ENCODE data around the gene KLF16. TPM values are rescaled to one million over a fixed set of nuclear protein-coding genes. Genes with fewer than 3 reads are reported as not detected.

The KLF16 gene
- total RNA-seq, 1 donor from 2014 or later: 52.4 TPM

DNA sequence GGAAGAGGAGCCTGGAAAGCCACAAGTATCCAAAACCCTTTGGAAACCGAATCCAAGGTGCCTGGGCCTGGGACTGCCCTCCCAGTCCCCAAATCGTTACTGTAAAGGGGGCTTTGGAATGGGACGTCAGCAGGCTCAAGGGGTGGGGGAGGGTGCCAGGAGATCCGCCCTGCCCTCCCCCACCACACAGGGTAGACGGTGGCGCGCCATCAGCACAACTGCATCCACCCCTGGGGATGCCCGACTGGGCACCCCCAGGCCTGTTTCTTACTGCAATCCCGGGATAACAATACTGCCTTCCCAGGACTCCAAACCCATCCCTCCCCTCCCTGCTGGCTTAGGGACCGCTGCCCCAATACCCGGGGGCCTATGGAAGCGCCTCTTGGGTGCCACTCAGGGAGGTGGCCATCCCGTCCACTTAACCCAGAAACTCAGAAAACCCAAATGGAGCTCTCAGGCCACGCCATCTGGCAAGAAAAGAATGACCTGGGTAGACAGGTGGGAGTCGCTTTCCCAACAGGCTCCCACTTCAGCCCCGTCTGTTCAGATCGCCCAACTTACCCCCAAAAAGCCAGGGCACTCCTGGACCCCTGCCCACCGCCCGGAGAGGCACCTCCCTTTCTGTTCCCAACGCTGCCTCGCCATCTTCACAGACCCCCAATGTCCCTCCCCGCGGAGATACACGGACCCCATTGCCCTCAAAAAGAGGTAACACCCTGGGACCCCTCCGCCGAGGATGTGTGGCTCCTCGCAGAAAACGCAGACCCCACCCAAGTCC is 2.4 kb downstream of the KLF16 start:
- H3K4me1 Mint-ChIP-seq (ENCODE audit: low read depth, unreplicated experiment): peaks cover 4% of the 10 kb centered on the region
- H3K27me3 Mint-ChIP-seq (ENCODE audit: low read depth, unreplicated experiment): no peaks in the 10 kb centered on the region
- Histone ChIP-seq H3K27me3 (ENCODE audit: insufficient read depth, low read length) (no peaks in the 10 kb centered on the region), H3K27ac (ENCODE audit: low read depth, low read length) (peak overlapping the region; percentile 1), H3K9ac (ENCODE audit: low read length) (peak overlapping the region; percentile 85), H3K4me3 (ENCODE audit: insufficient read depth, low read depth, low read length) (peak overlapping the region; percentile 86), H3K4me1 (ENCODE audit: insufficient read depth, low read length) (peaks cover 46% of the 10 kb centered on the region), H3K36me3 (ENCODE audit: insufficient read depth, low read length) (no peaks in the 10 kb centered on the region), H3K4me2 (ENCODE audit: low read length) (peak overlapping the region; percentile 98), H3K9me3 (ENCODE audit: insufficient read depth, low read depth, low read length) (no peaks in the 10 kb centered on the region), H2AFZ (ENCODE audit: low read depth, low read length) (no peak overlapping the region), H3K79me2 (ENCODE audit: insufficient read depth, low read length) (peaks cover 66% of the 10 kb centered on the region), H4K20me1 (ENCODE audit: insufficient read depth, low read length) (peaks cover 59% of the 10 kb centered on the region)
- peak overlapping the region; percentile 90 for H3K4me3 Mint-ChIP-seq (ENCODE audit: unreplicated experiment)
- H3K36me3 Mint-ChIP-seq (ENCODE audit: low read depth, unreplicated experiment): no peaks in the 10 kb centered on the region
- no peak for DNase-seq (ENCODE audit: low read depth)
- TF ChIP-seq EZH2 (IDR thresholded peaks at IDR 0.05; ENCODE audit: insufficient read depth, low read length): no peak
- TF ChIP-seq, protein P1, sequence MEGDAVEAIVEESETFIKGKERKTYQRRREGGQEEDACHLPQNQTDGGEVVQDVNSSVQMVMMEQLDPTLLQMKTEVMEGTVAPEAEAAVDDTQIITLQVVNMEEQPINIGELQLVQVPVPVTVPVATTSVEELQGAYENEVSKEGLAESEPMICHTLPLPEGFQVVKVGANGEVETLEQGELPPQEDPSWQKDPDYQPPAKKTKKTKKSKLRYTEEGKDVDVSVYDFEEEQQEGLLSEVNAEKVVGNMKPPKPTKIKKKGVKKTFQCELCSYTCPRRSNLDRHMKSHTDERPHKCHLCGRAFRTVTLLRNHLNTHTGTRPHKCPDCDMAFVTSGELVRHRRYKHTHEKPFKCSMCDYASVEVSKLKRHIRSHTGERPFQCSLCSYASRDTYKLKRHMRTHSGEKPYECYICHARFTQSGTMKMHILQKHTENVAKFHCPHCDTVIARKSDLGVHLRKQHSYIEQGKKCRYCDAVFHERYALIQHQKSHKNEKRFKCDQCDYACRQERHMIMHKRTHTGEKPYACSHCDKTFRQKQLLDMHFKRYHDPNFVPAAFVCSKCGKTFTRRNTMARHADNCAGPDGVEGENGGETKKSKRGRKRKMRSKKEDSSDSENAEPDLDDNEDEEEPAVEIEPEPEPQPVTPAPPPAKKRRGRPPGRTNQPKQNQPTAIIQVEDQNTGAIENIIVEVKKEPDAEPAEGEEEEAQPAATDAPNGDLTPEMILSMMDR (IDR thresholded peaks at IDR 0.05; ENCODE audit: insufficient read depth, low read depth, low read length): no peak
- H3K9me3 Mint-ChIP-seq (ENCODE audit: unreplicated experiment): no peaks in the 10 kb centered on the region
- no peak for FAIRE-seq
- peak overlapping the region; percentile 87 for H3K27ac Mint-ChIP-seq (ENCODE audit: unreplicated experiment)

DNA sequence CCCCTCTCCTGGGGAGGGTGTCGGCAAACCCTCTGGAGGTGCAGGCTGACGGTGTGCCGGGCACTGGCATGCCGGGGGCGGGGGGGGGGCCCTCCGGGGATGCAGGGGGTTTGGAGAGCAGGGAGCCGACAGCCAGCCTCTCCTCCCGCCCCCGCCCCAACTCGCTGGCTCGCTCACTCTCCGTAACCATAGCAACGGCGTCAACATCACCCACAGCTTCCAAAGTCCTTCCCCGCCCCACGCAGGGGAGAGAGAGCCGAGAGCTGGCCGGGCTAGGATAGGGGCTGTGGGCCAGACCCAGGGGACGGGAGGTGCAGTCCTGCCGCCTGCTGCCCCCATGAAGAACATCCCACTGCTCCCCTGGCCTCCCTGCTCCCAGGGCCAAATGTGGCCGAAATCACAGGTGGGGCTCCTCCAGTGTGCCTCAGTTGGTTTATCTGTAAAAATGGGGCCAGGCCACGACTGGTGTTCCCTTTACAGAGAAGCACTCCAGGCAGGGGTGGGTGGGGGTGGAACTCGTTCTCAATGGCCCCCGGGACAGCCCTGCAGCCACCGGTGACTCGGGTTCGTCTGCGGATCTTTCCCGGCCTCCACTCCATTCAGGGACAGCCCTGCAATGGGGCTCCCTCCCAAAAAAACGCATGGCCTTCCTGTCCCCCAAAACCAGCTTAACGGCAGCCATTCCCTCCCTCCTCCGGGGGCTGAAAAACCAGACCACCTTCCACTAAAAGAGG is 3.2 kb downstream of the KLF16 start:
- Mint-ChIP-seq H3K4me3 (ENCODE audit: unreplicated experiment) (peak overlapping the region; percentile 90), H3K36me3 (ENCODE audit: low read depth, unreplicated experiment) (no peaks in the 10 kb centered on the region), H3K9me3 (ENCODE audit: unreplicated experiment) (no peaks in the 10 kb centered on the region), H3K27me3 (ENCODE audit: low read depth, unreplicated experiment) (no peaks in the 10 kb centered on the region), H3K4me1 (ENCODE audit: low read depth, unreplicated experiment) (peaks cover 5% of the 10 kb centered on the region), H3K27ac (ENCODE audit: unreplicated experiment) (no peak overlapping the region)
- H3K4me1 ChIP-seq (ENCODE audit: insufficient read depth, low read length): peaks cover 53% of the 10 kb centered on the region
- H3K27me3 ChIP-seq (ENCODE audit: insufficient read depth, low read length): no peaks in the 10 kb centered on the region
- peak overlapping the region; percentile 86 for H3K4me3 ChIP-seq (ENCODE audit: insufficient read depth, low read depth, low read length)
- no peaks in the 10 kb centered on the region for H3K9me3 ChIP-seq (ENCODE audit: insufficient read depth, low read depth, low read length)
- no peak overlapping the region for H2AFZ ChIP-seq (ENCODE audit: low read depth, low read length)
- DNase-seq (ENCODE audit: low read depth) (peak; percentile 63), FAIRE-seq (no peak)
- H3K4me2 ChIP-seq (ENCODE audit: low read length): peak overlapping the region; percentile 98
- H3K9ac ChIP-seq (ENCODE audit: low read length): peak overlapping the region; percentile 85
- no peaks in the 10 kb centered on the region for H3K36me3 ChIP-seq (ENCODE audit: insufficient read depth, low read length)
- H3K79me2 ChIP-seq (ENCODE audit: insufficient read depth, low read length): peaks cover 74% of the 10 kb centered on the region
- no peak for TF ChIP-seq EZH2 (IDR thresholded peaks at IDR 0.05; ENCODE audit: insufficient read depth, low read length)
- TF ChIP-seq, protein P1 (IDR thresholded peaks at IDR 0.05; ENCODE audit: insufficient read depth, low read depth, low read length): no peak
- H3K27ac ChIP-seq (ENCODE audit: low read depth, low read length): peak overlapping the region; percentile 1
- H4K20me1 ChIP-seq (ENCODE audit: insufficient read depth, low read length): peaks cover 66% of the 10 kb centered on the region
